ENCODE data around the gene CCDC85C. TPM values are rescaled to one million over a fixed set of nuclear protein-coding genes. Genes with fewer than 3 reads are reported as not detected.

CCDC85C gene
- total RNA-seq, 4 donors from 2014 or later: 0.34 to 1.7 (median 0.80) TPM

GRCh38 chr14:99568567-99569560, 35.1 kb downstream of the CCDC85C start:
- TF ChIP-seq CTCF (IDR thresholded peaks at IDR 0.05; ENCODE audit: low read depth): no peak

- no peak for TF ChIP-seq CTCF (IDR thresholded peaks at IDR 0.05; ENCODE audit: low read depth)
Measured at GRCh38 chr14:99566390-99567354, 37.3 kb downstream of the CCDC85C start.

GRCh38 chr14:99566009-99566389, 38.0 kb downstream of the CCDC85C start:
- TF ChIP-seq CTCF (IDR thresholded peaks at IDR 0.05; ENCODE audit: low read depth): no peak

- no peak for TF ChIP-seq CTCF (IDR thresholded peaks at IDR 0.05; ENCODE audit: low read depth)
Measured at GRCh38 chr14:99565383-99565782, 38.6 kb downstream of the CCDC85C start.

GRCh38 chr14:99564926-99565259, 39.1 kb downstream of the CCDC85C start:
- TF ChIP-seq CTCF (IDR thresholded peaks at IDR 0.05; ENCODE audit: low read depth): no peak

GRCh38 chr14:99564256-99564925, 39.6 kb downstream of the CCDC85C start:
- TF ChIP-seq CTCF (IDR thresholded peaks at IDR 0.05; ENCODE audit: low read depth): no peak

Data from subcutaneous adipose tissue (tissue), 4 donors.